ENCODE data around the gene KCNK3.
"Not testable (repeated sequence)": the region's sequence is repeated elsewhere in the genome, so short reads cannot be mapped to it uniquely, and the experiment has no call there.

KCNK3 gene

DNA sequence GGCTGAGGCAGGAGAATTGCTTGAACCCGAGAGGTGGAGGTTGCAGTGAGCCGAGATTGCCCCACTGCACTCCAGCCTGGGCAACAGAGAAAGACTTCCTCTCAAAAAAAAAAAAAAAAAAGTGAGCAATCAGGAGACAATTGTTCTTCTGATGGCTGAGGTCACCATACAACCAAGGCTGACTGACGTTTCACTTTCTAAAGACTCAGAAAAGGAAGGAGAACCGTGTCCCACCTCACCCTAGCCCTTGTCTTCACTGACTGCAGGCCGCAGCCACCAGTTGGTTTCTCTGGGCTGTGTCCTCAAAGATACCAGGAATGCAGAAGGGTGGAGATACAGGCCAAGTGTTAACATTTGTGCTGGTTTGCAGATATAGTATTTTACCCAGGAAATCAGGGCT, 63.8 kb downstream of the KCNK3 start:
- no peak for DNase-seq (ENCODE audit: low read depth)

DNA sequence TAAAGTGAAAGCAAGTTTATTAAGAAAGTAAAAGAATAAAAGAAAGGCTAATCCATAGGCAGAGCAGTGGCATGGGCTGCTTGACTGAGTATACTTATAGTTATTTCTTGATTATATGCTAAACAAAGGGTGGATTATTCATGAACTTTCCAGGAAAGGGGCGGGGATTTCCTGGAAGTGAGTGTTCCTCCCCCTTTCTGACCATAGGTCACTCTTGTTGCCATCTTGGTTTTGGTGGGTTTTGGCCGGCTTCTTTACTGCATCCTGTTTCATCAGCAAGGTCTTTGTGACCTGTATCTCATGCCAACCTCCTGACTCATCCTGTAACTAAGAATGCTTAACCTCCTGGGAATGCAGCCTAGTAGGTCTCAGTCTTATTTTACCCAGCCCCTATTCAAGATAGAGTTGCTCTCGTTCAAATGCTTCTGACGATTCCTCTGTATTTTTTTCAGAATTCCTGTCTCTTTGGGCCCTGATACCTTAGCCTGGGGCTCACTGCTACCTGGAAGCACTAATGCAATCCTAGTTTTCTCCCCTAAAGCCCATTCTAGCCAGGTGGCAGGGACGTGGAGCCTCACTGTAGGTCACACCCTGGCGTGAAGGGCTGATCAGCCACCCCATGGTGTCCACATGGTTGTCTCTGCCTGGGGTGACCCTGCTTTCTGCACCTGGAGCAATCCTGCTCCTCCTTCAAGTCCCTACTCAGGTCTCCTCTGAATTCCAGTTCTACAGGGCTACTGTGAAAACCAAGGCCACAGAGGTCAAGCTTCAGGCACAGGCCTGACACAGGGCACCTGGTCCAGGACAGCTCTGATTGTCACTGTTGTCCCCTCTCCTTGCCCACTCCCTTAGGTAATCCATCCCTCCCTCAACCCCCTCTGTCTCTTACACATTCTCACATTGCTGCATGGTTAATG, 65.6 kb downstream of the KCNK3 start:
- peak; percentile 99 for DNase-seq (ENCODE audit: low read depth)

DNA sequence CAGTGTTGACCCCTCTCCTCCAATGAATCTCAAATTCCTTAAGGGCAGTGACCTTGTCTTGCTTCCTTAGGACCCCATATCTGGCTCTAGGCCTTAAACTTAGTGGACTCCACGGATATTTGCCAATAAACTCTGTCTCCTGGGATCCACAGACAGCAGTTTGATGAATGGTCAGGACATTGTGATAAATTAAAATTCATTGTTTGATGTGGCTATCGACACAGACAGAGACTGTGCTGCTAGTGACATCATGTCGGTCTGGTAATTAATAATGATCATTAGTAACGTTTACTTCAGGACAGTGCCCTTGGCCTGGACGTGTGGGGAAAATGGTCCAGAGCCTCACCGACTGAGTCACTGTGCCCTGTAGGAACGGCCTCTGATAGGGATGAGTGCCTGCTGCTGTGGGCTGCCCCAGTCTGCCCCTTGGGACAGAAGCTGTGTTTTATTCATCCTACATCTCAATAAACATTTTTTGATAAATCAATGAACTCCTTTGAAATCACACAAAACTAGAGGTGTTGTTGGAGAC, 66.3 kb downstream of the KCNK3 start:
- DNase-seq (ENCODE audit: low read depth) = no peak

DNA sequence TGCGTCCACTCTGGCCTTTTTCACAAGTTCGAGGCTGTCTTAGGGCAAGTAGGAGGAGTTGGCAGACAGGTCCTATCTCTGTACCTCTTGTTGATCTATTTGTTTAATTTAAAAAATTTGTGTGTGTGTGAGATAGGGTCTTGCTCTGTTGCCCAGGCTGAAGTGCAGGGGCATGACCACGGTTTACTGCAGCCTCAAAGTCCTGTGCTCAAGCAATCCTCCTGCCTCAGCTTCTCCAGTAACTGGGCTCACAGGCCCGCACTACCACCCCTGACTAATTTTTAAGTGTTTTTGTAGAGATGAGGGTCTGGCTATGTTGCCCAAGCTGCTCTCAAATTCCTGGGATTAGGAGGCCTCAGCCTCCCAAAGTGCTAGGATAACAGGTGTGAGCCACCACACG, 67.3 kb downstream of the KCNK3 start:
- no peak for DNase-seq (ENCODE audit: low read depth)

DNA sequence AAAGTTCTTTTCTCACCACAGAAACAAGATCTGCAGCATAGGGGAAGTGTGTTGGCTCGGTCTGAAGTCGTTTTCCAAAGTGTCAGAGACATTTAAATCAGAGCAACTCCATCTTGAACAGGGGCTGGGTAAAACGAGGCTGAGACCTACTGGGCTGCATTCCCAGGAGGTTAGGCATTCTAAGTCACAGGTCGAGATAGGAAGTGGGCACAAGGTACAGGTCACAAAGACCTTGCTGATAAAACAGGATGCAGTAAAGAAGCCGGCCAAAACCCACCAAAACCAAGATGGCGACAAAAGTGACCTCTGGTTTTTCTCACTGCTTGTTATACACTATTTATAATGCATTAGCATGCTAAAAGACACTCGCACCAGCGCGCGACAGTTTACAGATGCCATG, 68.5 kb downstream of the KCNK3 start:
- DNase-seq (ENCODE audit: low read depth) = not testable (repeated sequence)

DNA sequence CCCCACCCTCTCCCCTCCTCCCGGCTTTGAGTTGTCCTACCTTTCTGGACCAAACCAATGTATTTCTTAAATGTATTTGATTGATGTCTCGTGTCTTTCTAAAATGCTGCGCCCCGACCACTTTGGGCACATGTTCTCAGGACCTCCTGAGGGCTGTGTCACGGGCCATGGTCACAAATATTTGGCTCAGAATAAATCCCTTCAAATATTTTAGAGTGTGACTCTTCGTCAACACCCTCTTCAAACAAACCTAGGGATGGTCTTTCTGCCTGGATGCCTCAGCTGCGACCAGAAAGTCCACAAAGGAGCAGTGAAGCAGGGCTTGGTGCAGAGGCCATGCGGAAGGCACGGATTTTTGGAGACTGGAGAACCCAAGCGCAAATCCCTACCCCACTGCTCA, 70.5 kb downstream of the KCNK3 start:
- no peak for DNase-seq (ENCODE audit: low read depth)

DNA sequence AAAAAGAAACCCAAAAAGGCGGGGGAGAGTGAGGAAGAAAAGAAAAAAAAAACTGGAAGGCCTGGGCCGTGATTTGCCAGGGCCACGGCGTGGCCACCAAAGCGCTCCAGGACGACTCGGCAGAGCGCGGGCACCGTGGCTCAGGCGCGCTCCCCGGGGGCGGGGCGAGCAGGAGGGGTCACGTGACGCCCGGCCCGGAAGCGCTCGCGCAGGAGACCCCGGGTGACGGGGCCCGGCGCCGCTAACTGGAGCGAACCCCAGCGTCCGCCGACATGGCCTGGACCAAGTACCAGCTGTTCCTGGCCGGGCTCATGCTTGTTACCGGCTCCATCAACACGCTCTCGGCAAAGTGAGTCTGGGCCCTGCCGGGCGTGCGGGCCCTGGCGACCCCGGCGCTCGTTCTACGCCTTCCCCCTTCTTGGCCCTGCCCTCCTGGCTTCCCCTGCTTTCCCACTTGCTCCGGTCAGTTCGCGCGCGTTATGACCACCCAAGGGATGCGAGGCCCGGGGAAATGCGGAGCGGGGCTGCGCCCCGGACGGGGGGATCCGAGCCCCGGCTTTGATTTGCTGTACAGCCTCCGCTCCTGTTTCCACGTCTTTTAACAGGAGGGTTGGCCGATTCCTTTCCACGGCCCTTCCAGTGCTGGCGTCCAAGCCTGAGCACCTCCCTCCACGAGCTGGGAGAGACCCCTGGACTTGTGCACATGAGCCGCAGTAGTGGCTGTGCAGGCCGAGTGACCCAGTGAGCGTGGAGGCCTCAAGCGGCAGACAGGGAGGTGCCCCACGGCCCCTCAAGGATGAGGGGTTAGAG, 71.8 kb downstream of the KCNK3 start, which contains the start of gene SLC35F6:
Gene SLC35F6 (plus strand): TSS at position 207 of the 810 bp plus-strand sequence. CDS start 66 bp downstream, at position 273.
- peak; percentile 56 for DNase-seq (ENCODE audit: low read depth)

DNA sequence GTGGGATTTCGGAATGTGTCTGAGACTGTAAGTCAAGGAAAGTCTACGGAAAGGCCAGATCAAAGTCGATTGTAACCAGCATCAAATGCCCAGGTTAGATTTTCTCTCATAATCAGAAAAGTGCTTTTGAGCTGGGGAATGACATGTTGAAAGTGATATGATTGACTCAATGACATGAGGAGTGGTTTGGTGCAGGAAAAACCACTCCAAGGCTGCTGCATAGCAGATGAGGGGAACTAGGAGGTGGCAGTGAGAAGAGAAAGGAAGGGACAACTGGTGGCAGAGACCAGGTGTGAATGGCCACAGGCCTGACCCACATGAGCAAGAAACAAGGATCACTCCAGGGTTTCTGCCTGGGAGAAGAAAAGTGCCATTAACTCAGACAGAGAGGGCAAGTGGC, 72.4 kb downstream of the KCNK3 start:
- no peak for DNase-seq (ENCODE audit: low read depth)

DNA sequence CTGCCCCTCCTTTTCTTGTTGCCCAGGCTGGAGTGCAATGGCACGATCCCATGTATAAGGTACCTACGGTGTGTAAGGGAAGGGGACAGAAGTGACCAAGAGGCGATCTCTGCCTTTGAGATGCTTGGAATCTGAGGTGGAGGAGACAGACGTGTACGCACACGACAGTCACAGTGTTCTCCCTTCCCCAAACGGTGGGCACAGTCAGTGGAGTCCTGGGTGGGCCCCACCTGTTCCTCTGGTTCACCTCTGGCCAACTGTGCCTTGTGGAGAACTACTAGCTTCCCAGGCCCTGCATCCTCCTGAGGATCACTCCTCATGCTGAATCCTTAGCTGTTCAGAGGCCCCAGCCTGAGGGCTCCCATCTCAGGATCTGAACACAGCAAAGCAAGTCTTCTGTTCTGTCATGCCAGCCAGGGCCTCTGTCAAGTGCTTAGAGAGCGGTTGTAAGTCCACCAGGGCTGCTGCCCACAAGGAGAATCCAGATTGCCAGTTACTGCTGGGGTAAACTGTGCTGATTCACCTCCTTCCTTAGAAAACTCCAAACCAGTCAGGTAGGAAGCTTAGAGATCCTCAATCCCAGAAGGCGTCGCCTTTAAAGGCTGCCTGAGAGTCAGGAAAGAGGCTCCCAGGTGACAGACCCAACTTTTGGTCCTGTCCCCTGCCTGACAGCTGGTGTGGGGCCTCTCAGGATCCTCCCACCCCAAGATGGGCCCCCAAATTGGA, 73.1 kb downstream of the KCNK3 start:
- no peak for DNase-seq (ENCODE audit: low read depth)

DNA sequence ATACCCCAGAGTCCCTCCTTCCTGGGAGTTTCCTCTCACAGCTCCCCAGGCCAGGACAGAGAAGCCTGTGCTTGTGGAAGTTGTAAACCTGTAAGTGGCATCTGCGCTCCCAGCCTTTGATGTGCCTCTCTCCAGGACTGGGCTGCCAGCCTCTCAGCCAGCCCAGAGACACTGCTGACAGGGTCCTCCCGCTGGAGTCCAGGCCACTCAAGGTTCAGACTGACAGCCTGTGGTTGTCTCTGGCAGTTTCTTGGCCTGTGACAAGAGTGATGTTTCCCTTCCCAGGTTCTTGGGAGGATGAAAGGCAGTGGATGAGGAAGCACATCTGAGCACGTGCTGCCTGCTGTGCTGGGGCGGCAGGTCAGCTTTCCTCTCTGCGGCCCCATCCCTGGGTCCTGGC, 74.6 kb downstream of the KCNK3 start:
- DNase-seq (ENCODE audit: low read depth) = no peak

DNA sequence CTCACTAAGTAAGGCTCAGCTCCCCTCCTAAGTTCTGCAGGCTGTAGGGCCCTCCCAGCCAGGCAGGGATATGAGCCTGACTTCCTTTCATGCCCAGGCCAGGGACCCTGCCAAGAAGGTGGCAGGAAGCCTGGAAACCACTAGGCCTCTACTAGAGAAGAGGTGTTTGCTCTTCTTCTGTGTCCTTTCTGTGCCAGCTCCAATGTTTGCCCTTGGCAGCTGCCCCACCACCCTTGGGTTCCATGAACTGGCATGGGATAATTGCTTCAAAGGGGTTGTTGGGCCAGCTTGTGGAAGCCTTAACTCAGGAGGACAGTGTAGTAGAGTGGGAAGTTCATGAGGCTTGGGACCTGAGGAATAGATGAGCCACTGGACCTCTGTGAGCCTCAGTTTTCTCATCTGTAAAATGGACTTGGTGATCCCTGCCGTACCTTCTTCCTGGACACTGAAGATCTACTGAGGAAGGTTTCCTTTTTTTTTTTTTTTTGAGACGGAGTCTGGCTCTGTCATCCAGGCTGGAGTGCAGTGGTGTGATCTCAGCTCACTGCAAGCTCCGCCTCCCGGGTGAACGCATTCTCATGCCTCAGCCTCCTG, 75.5 kb downstream of the KCNK3 start:
- DNase-seq (ENCODE audit: low read depth) = no peak

DNA sequence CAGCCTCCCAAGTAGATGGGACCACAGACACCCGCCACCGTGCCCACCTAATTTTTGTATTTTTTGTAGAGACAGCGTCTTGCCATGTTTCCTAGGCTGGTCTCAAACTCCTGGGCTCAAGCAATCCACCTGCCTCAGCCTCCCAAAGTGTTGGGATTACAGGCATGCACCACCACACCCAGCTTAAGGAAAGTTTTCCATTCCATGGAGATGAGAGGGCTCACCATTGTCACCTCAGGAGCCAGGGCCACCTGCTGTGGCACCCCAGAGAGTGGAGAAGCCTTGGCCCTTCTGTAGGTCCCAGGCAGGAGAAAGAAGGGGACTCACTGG, 76.2 kb downstream of the KCNK3 start:
- DNase-seq (ENCODE audit: low read depth) = no peak

DNA sequence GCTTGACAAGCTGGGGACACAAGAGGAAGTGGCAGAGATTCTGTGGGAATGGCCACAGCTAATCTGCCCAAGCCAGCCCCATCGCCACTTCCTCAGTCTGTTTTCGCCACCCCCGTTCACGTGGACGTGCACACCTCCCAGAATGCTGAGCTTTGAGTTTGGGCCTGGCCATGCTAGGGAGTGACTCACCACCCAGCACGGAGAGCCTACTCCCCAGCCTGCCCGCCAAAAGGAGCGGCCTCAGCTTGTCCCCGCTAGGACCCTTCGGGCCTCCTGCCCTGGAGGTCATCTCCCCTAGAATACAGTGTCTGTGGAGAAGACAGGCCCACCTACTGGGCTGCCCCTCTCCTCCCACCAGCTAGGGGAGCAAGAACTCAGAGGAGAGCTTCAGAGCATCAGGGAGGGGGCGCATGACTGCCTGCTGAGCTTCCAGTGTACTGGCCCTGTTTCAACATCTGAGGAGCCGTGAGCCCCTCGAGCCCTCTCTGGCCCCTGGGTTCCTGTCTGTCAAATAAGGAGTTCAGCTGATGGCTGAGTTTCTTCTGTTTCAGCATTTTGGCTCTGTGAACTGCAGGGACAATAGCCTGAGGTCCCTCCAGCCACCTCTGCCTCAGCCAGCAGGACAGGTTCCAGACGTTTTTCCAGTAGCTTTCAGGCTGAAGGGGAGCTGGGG, 76.7 kb downstream of the KCNK3 start:
- peak; percentile 27 for DNase-seq (ENCODE audit: low read depth)

DNA sequence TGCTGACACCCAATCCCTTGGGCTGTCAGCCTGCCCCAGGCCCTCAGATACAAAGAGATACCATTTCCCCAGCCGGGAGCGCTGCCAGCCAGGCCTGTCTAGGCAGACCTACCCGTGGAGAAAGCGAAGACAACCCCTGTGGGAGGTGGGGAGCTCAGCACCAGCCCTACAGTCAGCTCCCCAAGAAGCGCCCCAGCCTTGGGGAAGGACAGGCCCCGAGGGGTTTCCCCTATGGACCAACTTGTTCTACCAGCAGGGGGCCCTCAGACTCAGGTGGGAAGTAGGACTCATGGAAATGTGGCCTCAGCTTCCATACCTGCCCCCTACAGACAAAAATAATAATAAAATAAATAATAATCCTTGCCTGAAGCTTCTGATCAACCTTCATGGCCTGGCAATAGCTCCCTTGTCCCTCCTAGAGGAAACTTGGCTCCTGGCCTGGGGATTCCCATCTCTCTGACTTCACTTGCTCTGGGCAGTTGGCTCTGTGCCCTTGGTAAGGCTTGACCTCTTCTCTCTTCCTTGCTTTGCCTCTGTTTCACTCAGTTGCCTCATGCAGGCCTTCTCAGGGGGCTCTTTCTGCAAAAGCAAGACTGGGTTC, 78.6 kb downstream of the KCNK3 start:
- DNase-seq (ENCODE audit: low read depth) = peak; percentile 96

DNA sequence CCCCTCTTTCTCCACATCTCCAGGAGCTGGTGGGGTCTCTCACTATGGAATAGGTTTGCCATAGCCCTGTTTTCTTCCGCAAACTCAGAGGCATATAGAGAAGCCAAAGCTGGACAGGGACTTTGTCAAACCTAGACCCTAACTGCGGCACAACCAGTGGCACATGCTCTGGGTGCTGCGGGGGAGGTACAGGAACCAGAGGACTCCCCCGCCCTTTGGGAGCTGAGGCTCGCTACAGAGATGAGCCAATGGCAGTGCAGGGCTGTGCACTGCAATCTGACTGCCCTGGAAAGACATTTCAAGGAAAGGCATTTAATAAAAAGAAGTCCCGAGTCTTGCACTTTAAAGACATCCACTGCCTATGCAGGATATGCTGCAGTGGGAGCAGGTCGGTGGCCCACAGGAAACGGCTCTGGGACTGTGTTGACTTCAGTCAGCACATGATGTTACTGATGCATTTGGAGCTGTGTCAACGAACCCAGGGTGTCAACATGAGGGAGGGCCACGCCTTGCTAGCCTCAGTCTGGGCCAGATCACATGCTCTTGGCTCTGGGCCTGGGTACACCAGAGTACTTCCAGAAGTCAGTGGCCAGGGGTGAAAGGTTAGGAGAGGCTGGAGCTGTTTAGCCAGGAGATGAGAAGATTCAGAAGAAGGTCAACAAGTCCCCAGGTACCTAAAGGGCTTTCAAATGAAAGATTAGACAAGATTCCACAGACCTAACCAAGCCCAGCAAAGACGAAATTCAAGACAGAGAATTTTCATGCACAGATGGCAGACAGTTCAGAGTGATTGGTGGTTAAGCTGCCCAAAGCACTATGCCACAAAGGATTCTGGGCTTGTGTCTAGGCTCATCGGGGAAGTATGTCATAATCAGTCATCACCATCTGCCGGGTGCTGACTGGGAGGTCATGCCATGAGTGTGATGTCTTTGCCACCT, 79.8 kb downstream of the KCNK3 start:
- DNase-seq (ENCODE audit: low read depth) = peak; percentile 98

DNA sequence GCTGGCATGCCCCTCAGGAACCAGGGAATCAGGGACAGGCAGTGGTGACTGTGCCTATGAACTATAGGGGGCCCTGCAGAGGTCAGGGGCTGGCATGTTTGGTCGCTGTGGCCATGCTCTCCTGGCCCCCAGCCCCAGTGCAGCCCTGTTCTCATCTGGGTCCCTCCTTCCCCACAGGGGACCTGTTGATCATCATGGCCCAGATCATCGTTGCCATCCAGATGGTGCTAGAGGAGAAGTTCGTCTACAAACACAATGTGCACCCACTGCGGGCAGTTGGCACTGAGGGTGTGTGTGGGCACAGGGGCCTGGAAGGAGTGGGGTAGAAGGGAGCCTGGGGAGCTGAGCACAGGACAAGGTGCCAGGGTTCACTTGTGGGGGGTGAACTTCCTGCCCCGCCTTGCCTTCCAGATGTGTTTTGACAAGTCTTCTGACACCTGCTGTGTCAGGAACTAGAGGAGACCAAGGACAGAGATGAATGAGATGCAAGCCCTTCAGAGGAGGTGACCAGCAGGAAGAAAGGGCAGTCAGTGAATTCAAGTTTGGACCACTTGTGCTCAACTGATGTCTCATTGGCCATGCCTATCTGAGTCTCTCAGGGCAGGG, 83.8 kb downstream of the KCNK3 start:
- DNase-seq (ENCODE audit: low read depth) = no peak

DNA sequence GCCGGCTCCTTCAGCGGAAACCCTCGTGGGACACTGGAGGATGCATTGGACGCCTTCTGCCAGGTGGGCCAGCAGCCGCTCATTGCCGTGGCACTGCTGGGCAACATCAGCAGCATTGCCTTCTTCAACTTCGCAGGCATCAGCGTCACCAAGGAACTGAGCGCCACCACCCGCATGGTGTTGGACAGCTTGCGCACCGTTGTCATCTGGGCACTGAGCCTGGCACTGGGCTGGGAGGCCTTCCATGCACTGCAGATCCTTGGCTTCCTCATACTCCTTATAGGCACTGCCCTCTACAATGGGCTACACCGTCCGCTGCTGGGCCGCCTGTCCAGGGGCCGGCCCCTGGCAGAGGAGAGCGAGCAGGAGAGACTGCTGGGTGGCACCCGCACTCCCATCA, 85.6 kb downstream of the KCNK3 start:
- no peak for DNase-seq (ENCODE audit: low read depth)

DNA sequence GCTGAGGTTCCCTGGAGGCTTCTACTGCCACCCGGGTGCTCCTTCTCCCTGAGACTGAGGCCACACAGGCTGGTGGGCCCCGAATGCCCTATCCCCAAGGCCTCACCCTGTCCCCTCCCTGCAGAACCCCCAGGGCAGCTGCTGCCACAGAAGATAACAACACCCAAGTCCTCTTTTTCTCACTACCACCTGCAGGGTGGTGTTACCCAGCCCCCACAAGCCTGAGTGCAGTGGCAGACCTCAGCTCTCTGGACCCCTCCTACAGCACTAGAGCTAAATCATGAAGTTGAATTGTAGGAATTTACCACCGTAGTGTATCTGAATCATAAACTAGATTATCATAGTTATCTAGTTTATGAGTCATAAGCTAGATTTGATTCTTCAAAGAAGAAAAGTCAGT, 86.0 kb downstream of the KCNK3 start:
- no peak for DNase-seq (ENCODE audit: low read depth)

DNA sequence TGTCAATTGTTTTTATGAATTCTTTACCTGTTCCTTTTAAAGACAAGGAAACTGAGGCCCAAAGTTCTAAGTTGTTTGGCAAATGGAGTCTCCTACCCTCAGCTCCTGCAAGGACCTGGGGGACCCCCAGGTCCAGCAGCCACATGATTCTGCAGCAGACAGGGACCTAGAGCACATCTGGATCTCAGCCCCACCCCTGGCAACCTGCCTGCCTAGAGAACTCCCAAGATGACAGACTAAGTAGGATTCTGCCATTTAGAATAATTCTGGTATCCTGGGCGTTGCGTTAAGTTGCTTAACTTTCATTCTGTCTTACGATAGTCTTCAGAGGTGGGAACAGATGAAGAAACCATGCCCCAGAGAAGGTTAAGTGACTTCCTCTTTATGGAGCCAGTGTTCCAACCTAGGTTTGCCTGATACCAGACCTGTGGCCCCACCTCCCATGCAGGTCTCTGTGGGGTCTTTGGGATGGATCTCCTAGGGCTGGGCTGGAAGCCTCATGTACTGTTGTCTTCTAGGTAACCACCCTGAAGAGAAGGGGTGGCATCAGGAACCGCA, 87.8 kb downstream of the KCNK3 start:
- DNase-seq (ENCODE audit: low read depth) = no peak
